GM18526 (cell line): ENCODE data around the gene CRNN.

Source experiments
- POLR2A ChIP-seq: IDR thresholded peaks from 3 replicates; pipeline ENCODE4 v1.6.1; 2011; ENCODE audit not compliant: insufficient read length; ENCODE audit errors: extremely low read depth

The CRNN gene

GRCh38 chr1:152441756-152442155 is 27.7 kb upstream of the CRNN start:
- TF ChIP-seq POLR2A, result no peak

- no peak for TF ChIP-seq POLR2A
Observed at GRCh38 chr1:152440635-152441471, 26.8 kb upstream of the CRNN start.

GRCh38 chr1:152436593-152437496 is 22.8 kb upstream of the CRNN start:
- no peak for TF ChIP-seq POLR2A

GRCh38 chr1:152427458-152427857 is 13.4 kb upstream of the CRNN start:
- TF ChIP-seq POLR2A, result no peak

- TF ChIP-seq POLR2A, result no peak
Observed at GRCh38 chr1:152426731-152427130, 12.7 kb upstream of the CRNN start.

GRCh38 chr1:152419917-152420316 is 5.9 kb upstream of the CRNN start:
- TF ChIP-seq POLR2A, result no peak

GRCh38 chr1:152415454-152416227 is 1.6 kb upstream of the CRNN start:
- TF ChIP-seq POLR2A, result no peak

GRCh38 chr1:152412756-152413155 is 1.3 kb downstream of the CRNN start:
- TF ChIP-seq POLR2A, result no peak

- TF ChIP-seq POLR2A, result no peak
Observed at GRCh38 chr1:152411134-152411533, 2.9 kb downstream of the CRNN start.

- no peak for TF ChIP-seq POLR2A
Observed at GRCh38 chr1:152410599-152410998, 3.5 kb downstream of the CRNN start.

- no peak for TF ChIP-seq POLR2A
Observed at GRCh38 chr1:152410028-152410427, 4.0 kb downstream of the CRNN start.

- no peak for TF ChIP-seq POLR2A
Observed at GRCh38 chr1:152408664-152409063, 5.4 kb downstream of the CRNN start.

- no peak for TF ChIP-seq POLR2A
Observed at GRCh38 chr1:152398812-152399698, 15.0 kb downstream of the CRNN start.

GRCh38 chr1:152397474-152397873 is 16.6 kb downstream of the CRNN start:
- no peak for TF ChIP-seq POLR2A
